HG03565 (cell line): ENCODE measurements around the gene NOM1.
"Not testable (repeated sequence)": the region's sequence is repeated elsewhere in the genome, so short reads cannot be mapped to it uniquely, and the experiment has no call there.

Experiments used
- ATAC-seq: cut with Tn5 transposase; IDR thresholded peaks from one replicate; pipeline ENCODE4 v1.9.1; 2021; ENCODE audit warnings: mild to moderate bottlenecking, moderate library complexity; ENCODE audit not compliant: unreplicated experiment

Gene NOM1

DNA sequence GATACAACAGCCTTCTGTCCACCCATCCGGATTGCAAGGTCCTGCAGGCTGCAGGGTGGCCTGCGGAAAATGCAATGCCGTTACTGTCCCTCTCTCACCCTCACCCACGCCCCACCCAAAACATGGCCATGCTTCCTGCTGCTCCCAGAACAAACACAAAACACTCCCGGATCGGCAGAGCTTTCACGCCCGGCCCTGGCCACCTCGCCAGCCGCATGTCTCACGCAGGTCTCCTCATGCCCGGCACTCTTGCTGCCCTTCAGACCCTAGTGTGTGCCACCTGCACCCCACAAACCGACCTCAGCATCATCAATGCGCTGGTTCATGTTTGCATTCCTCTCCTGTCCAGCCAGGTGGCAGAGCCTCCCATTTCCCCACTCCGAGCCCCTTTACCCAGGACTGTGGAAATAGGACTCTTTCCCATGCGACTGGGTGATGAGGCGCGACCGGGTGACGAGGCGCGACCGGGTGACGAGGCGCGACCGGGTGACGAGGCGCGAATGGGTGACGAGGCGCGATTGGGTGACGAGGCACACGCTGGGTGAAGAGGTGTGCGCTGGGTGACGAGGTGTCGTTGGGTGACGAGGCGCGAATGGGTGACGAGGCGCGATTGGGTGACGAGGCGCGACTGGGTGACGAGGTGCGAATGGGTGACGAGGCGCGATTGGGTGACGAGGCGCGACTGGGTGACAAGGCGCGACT is 8.9 kb upstream of the NOM1 start:
- no peak for ATAC-seq

DNA sequence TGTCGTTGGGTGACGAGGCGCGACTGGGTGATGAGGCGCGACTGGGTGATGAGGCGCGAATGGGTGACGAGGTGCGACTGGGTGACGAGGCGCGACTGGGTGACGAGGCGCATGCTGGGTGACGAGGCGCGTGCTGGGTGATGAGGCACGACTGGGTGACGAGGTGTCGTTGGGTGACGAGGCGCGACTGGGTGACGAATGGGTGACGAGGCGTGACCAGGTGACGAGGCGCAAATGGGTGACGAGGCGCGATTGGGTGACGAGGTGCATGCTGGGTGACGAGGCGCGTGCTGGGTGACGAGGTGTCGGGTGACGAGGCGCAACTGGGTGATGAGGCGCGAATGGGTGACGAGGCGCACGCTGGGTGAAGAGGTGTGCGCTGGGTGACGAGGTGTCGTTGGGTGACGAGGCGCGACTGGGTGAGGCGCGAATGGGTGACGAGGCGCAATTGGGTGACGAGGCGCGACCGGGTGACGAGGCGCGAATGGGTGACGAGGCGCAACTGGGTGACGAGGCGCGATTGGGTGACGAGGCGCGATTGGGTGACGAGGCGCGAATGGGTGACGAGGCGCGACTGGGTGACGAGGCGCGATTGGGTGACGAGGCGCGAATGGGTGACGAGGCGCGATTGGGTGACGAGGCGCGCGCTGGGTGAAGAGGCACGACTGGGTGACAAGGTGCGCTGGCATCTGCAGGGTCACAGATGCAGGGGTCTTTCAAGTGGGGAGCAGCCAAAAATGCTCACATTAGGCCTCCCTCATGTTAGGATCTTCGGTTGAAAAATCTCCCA is 7.9 kb upstream of the NOM1 start:
- ATAC-seq = no peak

DNA sequence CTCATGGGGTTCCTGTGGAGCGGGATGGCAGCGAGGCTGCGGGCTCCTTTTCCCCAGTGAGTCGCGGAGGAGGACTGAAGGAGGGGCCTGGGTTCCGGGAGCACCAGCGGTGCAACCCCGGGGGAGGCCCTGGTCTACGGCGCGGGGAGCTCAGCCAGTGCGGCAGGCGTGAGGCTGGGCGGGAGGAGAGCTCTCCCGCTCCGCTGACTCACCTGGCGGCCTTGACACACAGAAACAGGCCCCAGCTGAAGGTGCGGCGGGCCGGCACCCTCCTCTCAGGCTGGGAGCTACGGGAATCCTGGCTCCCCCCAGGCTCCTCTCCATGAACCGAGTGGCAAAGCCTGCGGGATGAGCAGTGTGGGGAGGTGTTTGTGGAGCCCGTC is 6.8 kb upstream of the NOM1 start:
- no peak for ATAC-seq

DNA sequence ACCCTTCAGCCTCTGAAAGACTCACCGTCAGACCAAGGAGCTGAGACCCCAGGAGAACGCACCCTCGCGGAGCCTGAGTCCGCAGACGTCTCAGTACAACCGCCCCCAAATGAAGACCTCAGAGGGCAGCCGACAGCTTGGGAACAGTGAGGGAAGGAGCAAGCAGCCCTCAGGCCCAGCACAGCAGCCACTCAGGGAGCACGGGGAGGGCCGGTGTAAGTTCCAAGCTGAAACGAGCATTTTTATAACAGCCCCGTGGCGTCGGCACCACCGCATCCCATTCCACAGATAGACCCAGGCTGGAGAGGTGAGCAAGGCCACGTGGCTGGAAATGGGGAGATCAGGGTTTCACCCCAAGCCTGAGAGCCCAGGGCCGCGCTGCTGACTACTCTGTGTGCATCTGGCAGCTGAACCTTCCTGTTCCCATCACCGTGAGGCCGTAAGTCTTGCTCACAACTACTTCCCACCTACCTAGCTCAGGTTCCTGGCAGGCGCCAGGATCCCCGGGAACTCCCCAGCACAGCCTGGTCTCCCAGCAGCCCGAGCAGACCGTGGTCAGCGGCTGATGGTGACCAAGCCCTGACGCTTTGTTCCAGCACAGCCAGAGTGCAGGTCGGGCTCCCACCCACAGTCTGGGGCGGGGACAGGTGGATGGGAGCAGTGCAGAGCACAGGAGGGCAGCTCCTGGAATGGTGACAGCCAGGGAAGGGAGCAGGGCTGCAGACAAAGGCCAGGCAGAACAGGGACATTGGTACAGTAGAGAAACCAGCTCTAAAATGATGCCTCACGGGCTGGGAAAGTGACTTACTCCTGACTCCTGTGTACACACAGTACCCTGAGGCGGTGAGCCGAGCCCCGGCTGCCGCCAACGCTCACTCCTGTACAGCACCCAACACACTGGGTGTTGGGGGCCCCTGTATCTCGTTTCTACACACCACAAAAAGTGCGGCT is 6.1 kb upstream of the NOM1 start:
- ATAC-seq = no peak

- no peak for ATAC-seq
Observed at GRCh38 chr7:156944876-156945275, 4.6 kb upstream of the NOM1 start.

DNA sequence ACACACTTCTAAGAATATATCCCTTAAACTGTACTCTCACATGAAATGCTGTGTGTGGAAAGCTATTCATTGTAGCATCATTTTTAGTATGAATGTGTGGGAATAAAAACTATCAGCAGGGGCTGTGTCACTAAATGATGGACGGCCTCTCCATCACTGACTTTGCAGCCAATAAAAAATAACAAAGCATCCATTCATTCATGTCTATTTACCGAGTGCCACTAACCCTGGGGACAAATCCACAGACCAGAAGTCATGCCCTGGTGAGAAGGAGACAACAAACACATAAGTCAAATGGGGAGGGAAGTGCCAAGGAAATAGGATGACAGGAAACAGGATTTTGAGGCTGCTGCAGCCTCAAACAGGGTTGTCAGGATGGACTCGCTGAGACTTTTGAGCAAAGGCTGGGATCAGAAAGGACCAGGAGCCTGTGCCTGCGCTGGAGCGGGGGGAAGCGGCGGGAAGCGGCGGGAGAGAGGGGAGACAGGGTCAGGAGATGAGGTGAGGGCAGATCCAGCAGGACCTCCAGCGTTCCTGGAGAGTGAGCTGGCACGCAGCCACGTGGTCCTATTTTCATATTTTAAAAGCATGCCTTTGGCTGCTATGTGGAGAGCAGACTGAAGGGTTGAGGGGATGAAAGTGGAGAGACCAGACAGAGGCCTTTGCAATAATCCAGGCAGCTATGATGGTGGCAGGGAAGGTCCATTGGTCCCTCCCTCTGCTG is 2.2 kb upstream of the NOM1 start:
- no peak for ATAC-seq

DNA sequence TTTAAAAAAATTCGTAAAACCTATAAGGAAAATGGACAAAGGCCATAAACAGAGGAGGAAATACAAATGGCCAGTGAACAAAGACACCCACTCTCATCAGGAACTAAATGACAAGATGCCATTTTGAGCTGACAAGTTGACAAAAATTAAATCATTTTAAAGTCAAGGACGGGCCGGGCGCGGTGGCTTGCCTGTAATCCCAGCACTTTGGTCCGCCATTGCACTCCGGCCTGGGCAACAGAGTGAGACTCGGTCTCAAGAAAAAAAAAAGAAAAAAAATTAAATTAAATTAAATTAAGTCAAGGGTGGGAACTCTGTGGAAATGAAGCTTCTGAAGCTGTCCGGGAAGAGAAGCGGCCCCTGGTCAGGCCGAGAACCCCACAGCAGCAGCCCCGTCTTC is 1.2 kb upstream of the NOM1 start:
- no peak for ATAC-seq

- ATAC-seq = no peak
Observed at GRCh38 chr7:156950381-156950858, 908 bp downstream of the NOM1 start.

DNA sequence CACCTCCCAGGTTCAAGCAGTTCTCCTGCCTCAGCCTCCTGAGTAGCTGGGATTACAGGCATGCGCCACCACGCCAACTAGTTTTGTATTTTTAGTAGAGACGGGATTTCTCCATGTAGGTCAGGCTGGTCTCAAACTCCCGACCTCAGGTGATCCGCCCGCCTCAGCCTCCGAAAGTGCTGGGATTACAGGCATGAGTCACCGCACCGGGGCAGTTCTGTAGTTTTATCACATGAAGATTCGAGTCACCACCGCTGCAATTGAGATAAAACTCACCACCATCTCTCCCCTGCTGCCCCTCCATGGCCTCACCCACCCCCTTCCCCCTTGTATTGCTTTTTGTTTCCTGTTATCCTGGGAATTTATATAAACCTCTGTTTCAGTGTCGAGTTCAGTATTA is 3.7 kb downstream of the NOM1 start:
- ATAC-seq = not testable (repeated sequence)

DNA sequence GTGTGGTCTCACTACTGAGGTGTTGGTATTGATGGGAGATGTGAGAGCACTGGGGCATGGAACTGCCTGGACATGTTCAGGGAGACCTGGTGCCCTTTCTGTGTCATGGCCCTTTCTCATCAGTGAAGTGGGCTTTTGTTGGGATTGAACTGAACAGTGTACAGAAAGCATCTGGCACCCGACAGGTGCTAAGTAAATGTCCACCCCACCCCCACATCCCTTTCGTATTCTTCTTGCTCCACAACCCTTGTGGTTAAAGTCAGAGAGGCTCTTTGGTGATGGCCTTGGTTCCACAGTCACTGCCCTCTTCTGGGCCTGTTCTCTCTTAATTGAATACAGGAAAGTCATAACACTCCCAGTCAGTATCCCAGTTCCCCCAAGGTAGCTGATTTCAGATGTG is 5.4 kb downstream of the NOM1 start:
- no peak for ATAC-seq

DNA sequence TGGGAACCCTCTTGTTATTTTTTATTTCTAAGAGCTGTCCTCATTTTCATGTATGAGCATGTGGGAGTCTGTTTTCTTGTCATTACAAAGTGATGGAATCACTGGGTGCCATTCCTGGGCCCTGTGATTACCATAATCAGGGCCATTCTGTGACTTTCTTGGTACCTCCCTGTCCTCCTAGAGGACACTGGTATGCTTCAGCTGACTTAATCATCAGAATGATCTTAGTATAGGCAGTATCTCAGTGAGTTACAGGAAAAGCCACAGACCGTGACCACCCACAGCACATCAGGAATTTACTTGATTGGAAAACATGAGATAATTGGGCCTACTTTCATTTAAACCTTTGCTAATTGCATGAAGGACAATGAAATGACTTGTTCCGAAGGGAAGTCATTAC is 7.2 kb downstream of the NOM1 start:
- no peak for ATAC-seq

GRCh38 chr7:156962145-156962544 is 12.6 kb downstream of the NOM1 start:
- no peak for ATAC-seq

DNA sequence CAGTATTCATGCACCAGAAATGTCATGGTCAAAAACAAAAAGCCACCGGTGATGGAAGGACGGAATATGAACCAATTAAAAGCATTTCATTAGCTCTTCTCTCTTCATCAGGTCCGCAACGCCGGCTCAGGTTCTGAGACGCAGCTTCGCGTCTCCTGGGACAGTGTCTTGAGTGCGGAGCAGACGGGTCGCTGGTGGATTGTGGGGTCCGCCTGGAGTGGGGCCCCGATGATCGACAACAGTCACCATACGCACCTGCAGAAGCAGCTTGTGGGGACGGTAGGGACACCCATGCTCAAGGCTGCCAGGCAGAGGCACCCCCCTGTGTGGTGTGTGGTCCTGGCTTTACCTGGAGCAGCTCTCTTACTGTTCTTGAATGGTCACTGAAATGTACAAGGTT is 13.4 kb downstream of the NOM1 start:
- ATAC-seq = no peak

- no peak for ATAC-seq
Observed at GRCh38 chr7:156963472-156963871, 14.0 kb downstream of the NOM1 start.

- no peak for ATAC-seq
Observed at GRCh38 chr7:156964971-156965370, 15.5 kb downstream of the NOM1 start.

- ATAC-seq = no peak
Observed at GRCh38 chr7:156966387-156966786, 16.9 kb downstream of the NOM1 start.

DNA sequence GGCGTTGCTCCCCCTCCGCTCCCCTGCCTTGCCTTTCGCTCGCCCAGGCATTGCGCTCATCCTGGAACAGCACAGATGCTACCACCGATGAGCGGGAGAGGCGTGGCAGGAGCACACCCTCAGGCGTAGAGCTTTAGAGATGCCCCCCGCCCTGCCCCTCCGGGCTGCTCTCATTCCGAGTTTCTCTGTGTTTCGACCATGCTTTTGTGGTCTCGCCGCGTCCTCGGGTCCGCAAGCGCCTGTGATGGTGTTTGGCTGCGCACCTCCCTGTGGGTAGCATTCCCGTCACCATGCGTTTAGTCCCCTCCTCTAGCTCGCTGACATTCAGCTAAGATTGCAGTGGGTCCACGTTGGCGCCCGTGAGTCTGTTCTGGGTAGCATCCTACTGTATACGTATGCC is 18.7 kb downstream of the NOM1 start:
- no peak for ATAC-seq

- no peak for ATAC-seq
Observed at GRCh38 chr7:156969972-156970420, 20.5 kb downstream of the NOM1 start.

DNA sequence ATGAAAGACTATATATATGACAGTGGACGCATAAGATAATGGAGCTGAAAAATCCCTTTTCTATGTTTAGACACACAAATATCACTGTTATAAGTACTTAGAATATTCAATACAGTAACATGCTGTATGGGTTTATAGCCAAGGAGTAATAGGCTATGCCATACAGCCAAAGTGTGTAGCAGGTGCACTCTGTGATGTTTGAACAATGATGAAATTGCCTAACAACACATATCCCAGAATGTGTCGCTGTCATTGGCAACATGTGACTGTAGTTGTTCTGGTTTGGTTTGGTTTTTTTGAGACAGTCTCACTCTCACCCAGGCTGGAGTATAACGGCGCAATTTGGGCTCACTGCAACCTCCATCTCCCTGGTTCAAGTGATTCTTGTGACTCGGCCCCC is 26.1 kb downstream of the NOM1 start:
- ATAC-seq = no peak

DNA sequence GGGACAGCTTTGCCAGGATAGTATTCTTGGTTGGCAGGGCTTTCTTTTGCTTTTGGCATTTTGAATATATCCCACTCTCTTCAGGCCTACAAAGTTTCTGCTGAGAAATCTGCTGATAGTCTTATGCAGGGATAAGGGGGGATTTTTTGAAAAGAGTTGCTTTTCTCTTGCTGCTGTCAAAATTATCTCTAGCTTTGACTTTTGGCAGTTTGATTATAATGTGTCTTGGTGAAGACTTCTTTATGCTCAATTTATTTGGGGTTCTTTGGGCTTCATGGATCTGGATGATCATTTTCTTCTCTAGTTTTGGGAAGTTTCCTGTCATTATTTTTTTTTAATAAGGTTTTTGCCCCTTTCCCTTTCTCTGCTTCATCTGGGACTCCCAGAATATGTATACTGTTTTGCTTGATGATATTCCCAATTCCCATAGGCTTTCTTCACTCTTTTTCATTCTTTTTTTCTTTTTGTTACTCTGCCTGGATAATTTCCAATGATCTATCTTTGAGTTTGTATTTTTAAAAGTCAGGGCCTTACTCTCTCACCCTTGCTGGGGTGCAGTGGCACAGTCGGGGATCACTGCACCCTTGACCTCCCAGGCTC is 29.6 kb downstream of the NOM1 start:
- no peak for ATAC-seq
